HG03066 (cell line): Measurements from ENCODE around the gene CHMP5.

ENCODE experiments used
- ATAC-seq: cut with Tn5 transposase; IDR thresholded peaks from one replicate; pipeline ENCODE4 v1.9.1; 2021; ENCODE audit warnings: low read depth; ENCODE audit not compliant: unreplicated experiment

CHMP5 gene

GRCh38 chr9:33264473-33265177 is at the start of gene CHMP5, which contains the start of gene BAG1:
CHMP5 (plus strand) TSS chr9:33265049; CDS start chr9:33265079, 30 bp downstream.
BAG1 (minus strand) TSS chr9:33264708.
- ATAC-seq: peak; percentile 84

DNA sequence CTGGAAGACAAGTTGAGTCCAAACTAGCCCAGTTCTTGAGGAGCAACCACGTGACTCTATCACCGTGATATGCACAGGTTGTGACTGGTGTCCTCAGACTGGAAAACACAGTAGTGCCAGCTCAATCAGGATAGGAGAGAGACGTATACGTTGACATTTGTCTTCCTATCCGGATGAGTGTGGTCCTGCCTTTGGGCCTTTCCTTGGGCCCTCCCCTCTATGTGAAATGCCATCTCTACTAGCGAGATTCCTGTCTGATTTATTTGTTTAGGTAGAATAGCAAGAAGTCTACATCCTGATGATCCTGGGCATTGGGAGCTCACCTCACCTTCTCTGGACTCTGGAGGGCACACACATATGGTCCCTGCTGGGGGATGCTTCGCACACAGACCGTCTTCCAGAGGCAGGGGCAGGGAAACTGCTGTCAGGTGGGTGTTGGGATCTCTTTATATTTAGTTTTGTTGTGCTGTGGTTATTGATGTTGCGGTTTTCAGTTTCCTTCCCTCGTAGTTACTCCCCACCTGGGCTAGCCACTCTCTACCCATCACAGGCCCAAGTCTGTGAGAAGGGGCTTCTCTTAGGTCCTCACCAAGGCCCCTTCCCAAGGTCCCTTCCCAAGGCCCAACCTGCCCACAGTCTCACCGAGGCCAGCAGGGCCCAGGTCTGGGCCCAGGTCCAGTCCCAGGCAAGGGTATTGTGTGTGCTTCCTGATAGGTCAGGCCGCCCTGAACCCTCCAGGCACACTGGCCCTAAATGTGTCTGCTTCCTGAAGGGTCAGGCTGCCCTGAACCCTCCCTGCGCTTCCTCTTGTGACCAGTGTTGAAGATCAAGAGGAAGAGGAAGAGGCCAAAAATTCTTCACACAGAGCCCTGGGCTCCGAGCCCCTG is 43.9 kb upstream of the CHMP5 start:
- ATAC-seq: peak; percentile 52

DNA sequence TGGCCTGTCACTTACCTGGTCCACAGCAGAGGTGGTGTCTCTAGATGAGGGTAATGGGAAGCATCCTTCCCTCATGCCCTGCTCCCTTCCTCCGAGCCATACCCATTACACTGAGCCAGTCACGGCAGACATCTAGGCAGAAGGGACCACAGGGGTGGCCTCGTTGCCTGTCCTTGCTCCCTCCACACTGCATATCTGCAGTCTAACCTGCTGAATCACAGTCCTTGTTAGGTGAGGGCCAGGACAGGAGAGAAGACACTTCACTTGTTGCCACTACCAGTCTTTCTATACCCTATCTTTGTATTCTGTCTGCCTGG is 43.3 kb upstream of the CHMP5 start:
- no peak for ATAC-seq

DNA sequence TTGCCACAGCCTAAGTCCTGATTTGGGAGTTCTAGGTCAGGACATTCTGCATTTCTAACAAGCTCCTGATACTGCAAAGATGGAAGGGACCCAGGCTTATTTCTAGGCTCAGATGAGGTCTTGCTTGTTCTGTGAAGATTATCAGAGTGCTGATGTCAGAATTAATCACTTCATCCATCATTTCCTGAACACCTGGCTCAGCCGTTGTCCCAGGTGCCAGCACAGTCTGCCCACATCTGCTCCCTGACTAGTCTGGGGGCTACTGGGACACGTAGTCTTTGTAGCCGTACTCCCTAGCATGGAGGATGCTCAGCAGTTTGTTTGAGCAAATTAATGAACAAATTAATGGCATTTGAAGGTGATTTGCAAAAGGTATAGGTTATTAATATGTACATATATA is 42.8 kb upstream of the CHMP5 start:
- ATAC-seq: no peak

DNA sequence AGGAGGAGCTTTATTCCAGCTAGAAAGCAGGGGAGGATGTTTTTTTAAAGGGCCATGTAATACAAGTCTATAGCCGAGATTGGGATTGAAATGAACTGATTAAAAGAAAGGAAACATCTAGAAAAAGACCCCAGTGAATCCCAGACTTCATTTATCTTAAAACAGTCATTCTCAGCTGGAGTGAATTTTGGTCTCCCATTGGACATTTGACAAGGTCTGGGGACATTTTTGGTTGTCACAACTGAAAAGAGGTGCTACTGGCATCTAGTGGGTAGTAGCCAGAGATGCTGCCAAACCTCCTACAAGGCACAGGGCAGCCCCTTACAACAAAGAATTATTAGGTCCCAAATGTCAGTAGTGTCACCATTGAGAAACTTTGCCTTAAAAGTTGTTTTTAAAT is 41.2 kb upstream of the CHMP5 start:
- no peak for ATAC-seq

- no peak for ATAC-seq
These were observed 39.3 kb upstream of the CHMP5 start for GRCh38 chr9:33225319-33226147.

DNA sequence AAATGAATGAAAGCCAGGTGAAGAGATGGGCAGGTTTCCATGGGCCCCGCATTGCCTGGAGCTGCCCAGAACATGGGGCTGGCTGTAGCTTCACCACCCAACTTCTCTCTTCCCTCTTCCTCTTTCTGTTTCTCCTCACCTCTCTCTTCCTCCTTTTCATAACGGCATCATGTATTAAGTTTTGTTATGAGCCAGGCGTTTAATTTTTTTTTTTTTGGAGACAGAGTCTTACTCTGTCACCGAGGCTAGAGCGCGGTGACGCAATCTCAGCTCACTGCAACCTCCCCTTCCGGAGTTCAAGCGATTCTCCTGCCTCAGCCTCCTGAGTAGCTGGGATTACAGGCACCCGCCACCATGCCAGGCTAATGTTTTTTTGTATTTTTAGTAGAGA is 37.8 kb upstream of the CHMP5 start:
- peak; percentile 62 for ATAC-seq

DNA sequence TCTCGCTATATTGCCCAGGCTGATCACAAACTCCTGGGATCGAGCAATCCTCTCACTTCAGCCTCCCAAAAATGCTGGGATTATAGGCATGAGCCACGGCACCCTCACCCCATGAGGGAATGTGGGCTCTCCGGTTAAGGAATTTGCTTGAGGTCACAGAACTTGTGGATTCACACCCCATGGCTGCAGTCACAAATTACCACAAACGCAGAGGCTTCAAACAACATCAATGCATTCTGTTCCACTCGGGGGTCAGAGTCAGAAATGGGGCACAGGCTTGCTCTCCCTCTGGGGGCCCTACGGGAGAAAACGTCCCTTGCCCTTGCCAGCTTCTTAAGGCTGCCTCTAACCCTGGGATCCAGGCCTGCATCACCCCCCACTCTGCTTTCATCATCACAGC is 37.1 kb upstream of the CHMP5 start:
- ATAC-seq: no peak

GRCh38 chr9:33228606-33229005 is 36.2 kb upstream of the CHMP5 start:
- ATAC-seq: no peak

- no peak for ATAC-seq
These were observed 35.3 kb upstream of the CHMP5 start for GRCh38 chr9:33229359-33230114.

- ATAC-seq: no peak
These were observed 33.9 kb upstream of the CHMP5 start for GRCh38 chr9:33230756-33231622.

DNA sequence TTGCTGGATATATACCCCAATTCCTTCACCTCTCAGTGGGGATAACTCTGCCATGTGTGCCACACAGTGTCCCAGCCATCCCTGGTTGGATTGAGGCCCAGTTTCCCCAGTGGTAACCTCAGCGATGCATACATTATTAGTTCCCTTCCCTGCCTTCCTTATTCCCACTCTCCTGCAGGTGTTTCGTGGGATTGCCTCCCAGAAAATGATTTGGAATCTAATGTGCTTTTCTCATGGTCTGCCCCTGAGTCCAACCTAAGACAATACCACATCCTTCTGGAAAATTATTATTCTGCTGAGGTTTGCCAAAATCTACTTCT is 33.3 kb upstream of the CHMP5 start:
- ATAC-seq: no peak

DNA sequence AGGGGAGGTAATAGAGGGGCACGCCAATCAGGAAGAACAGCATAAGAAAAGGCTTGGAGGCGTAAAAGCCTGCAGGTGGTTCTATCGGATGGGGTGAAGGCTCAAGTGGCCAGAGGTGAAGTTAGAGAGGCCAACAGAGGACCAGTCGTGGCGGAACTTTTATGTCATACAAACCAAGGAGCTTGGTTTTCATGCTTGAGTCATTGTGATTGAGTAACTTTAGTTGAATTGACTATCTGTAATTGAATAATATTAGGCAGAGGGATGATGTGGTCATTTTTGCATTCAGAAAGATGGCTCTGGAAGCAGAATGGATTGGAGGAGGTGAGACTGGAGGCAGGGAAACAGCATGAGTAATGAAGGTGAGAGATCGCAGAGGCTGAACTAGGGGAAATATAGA is 32.0 kb upstream of the CHMP5 start:
- ATAC-seq: no peak

GRCh38 chr9:33233626-33234342 is 31.1 kb upstream of the CHMP5 start:
- no peak for ATAC-seq

DNA sequence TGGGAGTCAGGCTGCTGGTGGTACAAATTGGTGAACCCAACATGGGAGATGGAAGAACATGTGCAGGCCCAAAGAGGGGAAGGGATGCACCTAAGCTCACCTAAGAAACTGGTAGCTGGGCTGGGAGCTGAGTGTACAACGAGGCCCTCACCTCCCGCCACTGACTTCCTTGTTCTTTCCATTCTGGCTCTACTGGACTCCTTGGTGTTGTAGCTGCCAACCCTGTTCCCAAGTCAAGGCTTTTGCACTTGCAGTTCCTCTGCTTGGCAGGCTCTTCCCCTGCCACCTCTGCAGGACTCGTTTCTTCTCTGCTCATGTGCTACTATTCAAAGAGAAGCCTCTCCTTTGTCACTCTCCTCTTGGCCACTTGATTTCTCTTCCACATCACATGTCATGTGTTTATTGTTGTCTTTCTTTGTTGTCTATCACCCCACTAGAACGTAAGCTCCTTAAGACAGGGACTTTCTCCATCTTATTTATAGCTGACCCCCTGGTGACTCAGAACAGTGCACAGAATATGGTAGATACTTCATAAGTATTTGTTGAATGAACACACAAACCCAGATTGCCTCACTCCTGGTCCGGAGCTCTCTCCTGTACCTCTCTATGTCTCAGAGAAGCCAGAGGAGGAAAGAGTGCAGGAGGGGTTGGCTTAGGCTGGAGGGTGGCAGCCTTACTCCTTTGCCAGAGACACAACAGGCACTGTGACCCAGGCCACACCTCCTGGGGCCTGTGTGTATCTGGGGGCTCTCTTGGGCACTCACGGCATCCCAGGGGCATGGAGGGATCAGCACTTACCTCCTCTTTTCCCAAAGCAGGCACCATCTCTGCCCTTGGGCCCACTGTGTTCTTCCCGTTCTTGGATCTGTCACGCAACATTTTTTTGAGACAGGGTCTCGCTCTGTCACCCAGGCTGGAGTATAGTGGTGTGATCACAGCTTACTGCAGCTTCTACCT is 30.1 kb upstream of the CHMP5 start:
- ATAC-seq: no peak

GRCh38 chr9:33236571-33236970 is 28.3 kb upstream of the CHMP5 start:
- ATAC-seq: no peak

- ATAC-seq: no peak
These were observed 24.9 kb upstream of the CHMP5 start, which contains the start of gene SPINK4 for GRCh38 chr9:33239921-33240320. SPINK4 (plus strand) TSS chr9:33240167; CDS start chr9:33240209, 42 bp downstream.

DNA sequence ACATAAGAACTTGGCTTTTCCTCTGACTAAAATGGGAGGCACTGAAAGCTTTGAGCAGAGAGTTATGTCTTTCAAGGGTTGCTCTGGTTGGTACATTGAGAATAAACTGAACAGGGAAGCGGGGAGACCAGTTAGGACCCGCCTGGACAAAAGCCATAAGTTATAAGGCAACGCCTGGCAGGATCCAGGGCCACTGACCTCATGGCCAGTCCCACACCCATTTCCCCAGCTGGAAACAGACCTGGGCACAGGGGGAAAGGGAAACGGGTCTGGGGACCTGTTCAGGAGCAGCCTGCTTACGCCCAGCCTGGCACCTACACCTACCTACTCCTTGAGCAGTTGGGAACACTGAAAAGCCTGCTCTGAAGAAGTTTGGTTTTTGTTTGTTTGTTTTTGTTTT is 23.6 kb upstream of the CHMP5 start:
- ATAC-seq: no peak
